Measurements from ENCODE around the gene SFXN3. TPM values are rescaled to one million over a fixed set of nuclear protein-coding genes. Genes with fewer than 3 reads are reported as not detected.

SFXN3 gene
- total and polyA plus RNA-seq, 8 donors: 9.9 to 60.4 (median 20.6) TPM

DNA sequence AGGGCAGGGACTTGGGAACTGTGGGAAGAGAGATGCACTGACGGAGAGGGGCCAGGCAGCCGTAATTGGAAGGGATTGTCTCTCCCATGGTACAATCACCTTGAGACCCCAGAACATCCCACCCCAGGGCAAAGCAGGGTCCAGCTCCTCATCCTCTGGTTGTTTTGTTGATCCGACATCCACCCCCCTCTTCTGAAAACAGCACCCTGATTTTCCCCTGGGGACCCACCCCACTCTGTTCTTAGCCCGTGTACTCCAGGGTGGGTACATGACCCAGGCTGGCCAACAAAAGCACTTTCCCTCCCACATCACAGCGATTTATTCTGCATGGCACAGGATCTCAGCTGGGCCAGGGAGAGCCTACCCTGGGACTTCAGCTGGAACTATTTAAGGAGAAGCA, 14.2 kb upstream of the SFXN3 start:
- Histone ChIP-seq H3K4me3 (no peak overlapping the region), H3K27me3 (peaks cover 0 to 51% (median 0%) of the 10 kb centered on the region in 3 donors), H3K9me3 (no peaks in the 10 kb centered on the region), H3K4me1 (peaks cover 23 to 44% (median 32%) of the 10 kb centered on the region in 4 donors), H3K36me3 (no peaks in the 10 kb centered on the region), H3K27ac (no peak overlapping the region)
- TF ChIP-seq EP300 (IDR thresholded peaks at IDR 0.05) (no peak), POLR2AphosphoS5 (IDR thresholded peaks at IDR 0.05) (no peak), CTCF (IDR thresholded peaks at IDR 0.05) (no peak), POLR2A (IDR thresholded peaks at IDR 0.05) (no peak)
- 68 to 83% (median 77%) methylated on average over 5 of the region's 5 CpGs for WGBS, 5 donors
- intact Hi-C loops (cut with DNase I; ENCODE audit: low total_unique reads): no loop called here
- DNase-seq: no peak

GRCh38 chr10:101018118-101018599, 12.9 kb upstream of the SFXN3 start:
- no peak overlapping the region for H3K4me3 ChIP-seq
- intact Hi-C loops (cut with DNase I; ENCODE audit: low total_unique reads): no loop called here
- H3K27ac ChIP-seq: no peak overlapping the region
- 50 to 65% (median 62%) methylated on average over 17 to 20 of the region's 20 CpGs for WGBS, 5 donors
- H3K27me3 ChIP-seq: peaks cover 0 to 51% (median 0%) of the 10 kb centered on the region in 3 donors
- peaks cover 9 to 31% (median 19%) of the 10 kb centered on the region in 4 donors for H3K4me1 ChIP-seq
- TF ChIP-seq EP300 (IDR thresholded peaks at IDR 0.05): no peak
- TF ChIP-seq CTCF (IDR thresholded peaks at IDR 0.05): no peak
- TF ChIP-seq POLR2A (IDR thresholded peaks at IDR 0.05): no peak
- peak in 1 of 2 donors; percentile 52 for DNase-seq
- H3K9me3 ChIP-seq: no peaks in the 10 kb centered on the region
- H3K36me3 ChIP-seq: no peaks in the 10 kb centered on the region

- no peak overlapping the region for H3K27ac ChIP-seq
- peaks cover 7 to 24% (median 14%) of the 10 kb centered on the region in 4 donors for H3K4me1 ChIP-seq
- H3K9me3 ChIP-seq: no peaks in the 10 kb centered on the region
- no peak overlapping the region for H3K4me3 ChIP-seq
- 20 to 26% (median 21%) methylated on average over 14 to 45 of the region's 45 CpGs for WGBS, 5 donors
- TF ChIP-seq POLR2A (IDR thresholded peaks at IDR 0.05) (no peak), CTCF (IDR thresholded peaks at IDR 0.05) (peak in 4 of 7 experiments; percentile 48 to 65 (median 56))
- no peaks in the 10 kb centered on the region for H3K36me3 ChIP-seq
- intact Hi-C loops (cut with DNase I; ENCODE audit: low total_unique reads): no loop called here
- DNase-seq: peak; percentile 90 to 92
- peaks cover 0 to 51% (median 0%) of the 10 kb centered on the region in 3 donors for H3K27me3 ChIP-seq
These were observed 12.2 kb upstream of the SFXN3 start for GRCh38 chr10:101018600-101019439.

GRCh38 chr10:101019440-101019703, 11.7 kb upstream of the SFXN3 start:
- no peak for DNase-seq
- TF ChIP-seq POLR2A (IDR thresholded peaks at IDR 0.05): no peak
- TF ChIP-seq POLR2AphosphoS5 (IDR thresholded peaks at IDR 0.05): no peak
- TF ChIP-seq EP300 (IDR thresholded peaks at IDR 0.05): no peak
- TF ChIP-seq CTCF (IDR thresholded peaks at IDR 0.05): no peak
- intact Hi-C loops (cut with DNase I; ENCODE audit: low total_unique reads): no loop called here
- H3K27me3 ChIP-seq: peaks cover 0 to 51% (median 0%) of the 10 kb centered on the region in 3 donors
- H3K9me3 ChIP-seq: no peaks in the 10 kb centered on the region
- H3K4me3 ChIP-seq: no peak overlapping the region
- H3K4me1 ChIP-seq: peaks cover 7 to 19% (median 9%) of the 10 kb centered on the region in 4 donors
- H3K36me3 ChIP-seq: no peaks in the 10 kb centered on the region
- WGBS, 5 donors: 41 to 51% (median 47%) methylated on average over 2 of the region's 2 CpGs
- H3K27ac ChIP-seq: no peak overlapping the region
